ENCODE results near the gene CYP4F11.
"Not testable (repeated sequence)": the region's sequence is repeated elsewhere in the genome, so short reads cannot be mapped to it uniquely, and the experiment has no call there.

The CYP4F11 gene

GRCh38 chr19:15885919-15886318 lies 48.4 kb downstream of the CYP4F11 start:
- no peak for DNase-seq (ENCODE audit: extremely low read depth in 1 of 2, low read depth in 1 of 2)

GRCh38 chr19:15885167-15885566 lies 49.2 kb downstream of the CYP4F11 start:
- no peak for DNase-seq (ENCODE audit: extremely low read depth in 1 of 2, low read depth in 1 of 2)

GRCh38 chr19:15883329-15883728 lies 51.0 kb downstream of the CYP4F11 start:
- DNase-seq (ENCODE audit: extremely low read depth in 1 of 2, low read depth in 1 of 2): not testable (repeated sequence)

- no peak for DNase-seq (ENCODE audit: extremely low read depth in 1 of 2, low read depth in 1 of 2)
Observed at GRCh38 chr19:15874821-15875474, 59.4 kb downstream of the CYP4F11 start.

GRCh38 chr19:15873771-15874170 lies 60.6 kb downstream of the CYP4F11 start:
- DNase-seq (ENCODE audit: extremely low read depth in 1 of 2, low read depth in 1 of 2): not testable (repeated sequence)

GRCh38 chr19:15871570-15871969 lies 62.8 kb downstream of the CYP4F11 start:
- peak in 1 of 2 donors; percentile 8 for DNase-seq (ENCODE audit: extremely low read depth in 1 of 2, low read depth in 1 of 2)

GRCh38 chr19:15869873-15870272 lies 64.5 kb downstream of the CYP4F11 start:
- DNase-seq (ENCODE audit: extremely low read depth in 1 of 2, low read depth in 1 of 2): no peak

GRCh38 chr19:15869109-15869555 lies 65.2 kb downstream of the CYP4F11 start:
- DNase-seq (ENCODE audit: extremely low read depth in 1 of 2, low read depth in 1 of 2): no peak

GRCh38 chr19:15866636-15867035 lies 67.7 kb downstream of the CYP4F11 start:
- DNase-seq (ENCODE audit: extremely low read depth in 1 of 2, low read depth in 1 of 2): no peak

GRCh38 chr19:15864824-15865223 lies 69.5 kb downstream of the CYP4F11 start:
- DNase-seq (ENCODE audit: extremely low read depth in 1 of 2, low read depth in 1 of 2): no peak

GRCh38 chr19:15863272-15863671 lies 71.1 kb downstream of the CYP4F11 start:
- DNase-seq (ENCODE audit: extremely low read depth in 1 of 2, low read depth in 1 of 2): no peak

- no peak for DNase-seq (ENCODE audit: extremely low read depth in 1 of 2, low read depth in 1 of 2)
Observed at GRCh38 chr19:15862444-15862843, 71.9 kb downstream of the CYP4F11 start.

Measured in stimulated activated CD8-positive, alpha-beta memory T cell treated with anti-CD3 and anti-CD28 coated beads, Interleukin-7, amount 100 ng/mL, for 48 hours (primary cell).